ENCODE data around the gene ITGB2. TPM values are rescaled to one million over a fixed set of nuclear protein-coding genes. Genes with fewer than 3 reads are reported as not detected.
A peak's percentile ranks its signal among the peaks of the same experiment; 100 is the strongest.

Gene ITGB2
- total RNA-seq, 4 donors from 2014 or later = 33.2 to 110 (median 44.0) TPM

GRCh38 chr21:44871576-44872269 lies 49.0 kb downstream of the ITGB2 start:
- Histone ChIP-seq H3K36me3 (no peaks in the 10 kb centered on the region), H3K27me3 (no peaks in the 10 kb centered on the region), H3K27ac (replicated peaks in 1 of 4) (peak overlapping the region; percentile 96 to 98 (median 97)), H3K4me1 (peaks cover 67 to 85% (median 79%) of the 10 kb centered on the region in 4 donors), H3K4me3 (peak overlapping the region; percentile 84 to 99 (median 96)), H3K9me3 (no peaks in the 10 kb centered on the region)
- intact Hi-C loops (cut with DNase I) = loop anchor here (5.0 kb wide), 1 partner anchor 54 kb away; the partner anchor contains the start of gene SUMO3
- WGBS = 17% methylated on average over 13 of the region's 14 CpGs
- DNase-seq (ENCODE audit: extremely low spot score) = no peak
- peak in 1 of 2 donors; percentile 51 for TF ChIP-seq POLR2AphosphoS5 (IDR thresholded peaks at IDR 0.05)
- no peak for TF ChIP-seq POLR2A (IDR thresholded peaks at IDR 0.05; ENCODE audit: low read depth)

- Histone ChIP-seq H3K4me1 (peaks cover 72 to 88% (median 85%) of the 10 kb centered on the region in 4 donors), H3K4me3 (peak overlapping the region; percentile 84 to 99 (median 96)), H3K27ac (replicated peaks in 1 of 4) (peak overlapping the region; percentile 96 to 98 (median 97)), H3K27me3 (no peaks in the 10 kb centered on the region), H3K9me3 (no peaks in the 10 kb centered on the region), H3K36me3 (no peaks in the 10 kb centered on the region)
- no peak for DNase-seq (ENCODE audit: extremely low spot score)
- TF ChIP-seq EP300 (IDR thresholded peaks at IDR 0.05) (no peak), POLR2AphosphoS5 (IDR thresholded peaks at IDR 0.05) (peak in 1 of 2 donors; percentile 48)
- intact Hi-C loops (cut with DNase I) = loop anchor here (5.0 kb wide), 1 partner anchor 54 kb away; the partner anchor contains the start of gene SUMO3
- WGBS = 45% methylated on average over 10 of the region's 10 CpGs
Observed at GRCh38 chr21:44870748-44871495, 49.8 kb downstream of the ITGB2 start.

DNA sequence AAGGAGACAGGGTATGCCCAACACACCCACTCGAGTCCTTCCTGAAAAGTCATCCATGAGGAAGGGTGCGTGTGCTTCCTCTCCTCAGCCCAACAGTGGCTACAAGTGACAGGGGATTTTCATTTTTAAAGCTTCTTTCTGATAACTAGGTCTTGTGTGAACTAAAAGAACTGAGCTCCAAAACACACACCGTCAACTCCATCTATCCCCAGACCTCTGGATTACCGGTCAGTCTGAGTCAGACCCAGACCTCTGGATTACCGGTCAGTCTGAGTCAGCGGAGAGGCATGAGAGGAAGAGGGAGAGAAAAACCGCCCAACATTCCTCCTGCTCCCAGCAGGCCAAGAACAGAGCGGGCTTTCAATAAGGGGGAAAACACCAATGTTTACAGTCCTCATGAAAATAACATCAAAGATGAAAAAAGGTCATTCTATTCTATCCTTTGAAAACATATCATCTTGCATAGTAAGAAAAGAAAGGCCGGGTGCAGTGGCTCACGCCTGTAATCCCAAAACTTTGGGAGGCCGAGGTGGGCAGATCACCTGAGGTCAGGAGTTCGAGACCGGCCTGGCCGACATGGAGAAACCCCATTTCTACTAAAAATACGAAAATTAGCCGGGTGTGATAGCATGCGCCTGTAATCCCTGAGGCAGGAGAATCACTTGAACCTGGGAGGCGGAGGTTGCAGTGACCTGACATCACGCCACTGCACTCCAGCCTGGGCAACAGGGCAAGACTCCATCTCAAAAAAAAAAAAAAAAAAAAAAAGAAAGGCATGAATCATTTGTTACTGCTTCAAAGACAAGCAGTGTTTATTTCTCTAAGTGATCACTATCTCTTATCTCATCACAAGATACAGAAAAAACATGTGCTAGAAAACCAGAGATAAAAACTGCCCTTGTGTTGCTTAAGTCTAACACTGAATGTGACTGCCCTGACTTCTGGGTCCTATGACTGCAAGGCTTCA lies 50.6 kb downstream of the ITGB2 start:
- TF ChIP-seq POLR2AphosphoS5 (IDR thresholded peaks at IDR 0.05) = peak in 1 of 2 donors; percentile 81
- TF ChIP-seq, protein P1, sequence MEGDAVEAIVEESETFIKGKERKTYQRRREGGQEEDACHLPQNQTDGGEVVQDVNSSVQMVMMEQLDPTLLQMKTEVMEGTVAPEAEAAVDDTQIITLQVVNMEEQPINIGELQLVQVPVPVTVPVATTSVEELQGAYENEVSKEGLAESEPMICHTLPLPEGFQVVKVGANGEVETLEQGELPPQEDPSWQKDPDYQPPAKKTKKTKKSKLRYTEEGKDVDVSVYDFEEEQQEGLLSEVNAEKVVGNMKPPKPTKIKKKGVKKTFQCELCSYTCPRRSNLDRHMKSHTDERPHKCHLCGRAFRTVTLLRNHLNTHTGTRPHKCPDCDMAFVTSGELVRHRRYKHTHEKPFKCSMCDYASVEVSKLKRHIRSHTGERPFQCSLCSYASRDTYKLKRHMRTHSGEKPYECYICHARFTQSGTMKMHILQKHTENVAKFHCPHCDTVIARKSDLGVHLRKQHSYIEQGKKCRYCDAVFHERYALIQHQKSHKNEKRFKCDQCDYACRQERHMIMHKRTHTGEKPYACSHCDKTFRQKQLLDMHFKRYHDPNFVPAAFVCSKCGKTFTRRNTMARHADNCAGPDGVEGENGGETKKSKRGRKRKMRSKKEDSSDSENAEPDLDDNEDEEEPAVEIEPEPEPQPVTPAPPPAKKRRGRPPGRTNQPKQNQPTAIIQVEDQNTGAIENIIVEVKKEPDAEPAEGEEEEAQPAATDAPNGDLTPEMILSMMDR (IDR thresholded peaks at IDR 0.05) = no peak
- intact Hi-C loops (cut with DNase I) = loop anchor here (5.0 kb wide), 1 partner anchor 53 kb away; the partner anchor contains the start of gene SUMO3
- H3K36me3 ChIP-seq = peaks cover 0 to 7% (median 6%) of the 10 kb centered on the region in 4 donors
- peak overlapping the region; percentile 28 to 99 (median 90) for H3K4me3 ChIP-seq
- H3K4me1 ChIP-seq = peaks cover 73 to 88% (median 85%) of the 10 kb centered on the region in 4 donors
- no peak for DNase-seq (ENCODE audit: extremely low spot score)
- peak overlapping the region; percentile 96 to 98 (median 97) for H3K27ac ChIP-seq (replicated peaks in 1 of 4)
- H3K9me3 ChIP-seq = no peaks in the 10 kb centered on the region
- no peaks in the 10 kb centered on the region for H3K27me3 ChIP-seq
- WGBS = 30% methylated on average over 19 of the region's 19 CpGs

DNA sequence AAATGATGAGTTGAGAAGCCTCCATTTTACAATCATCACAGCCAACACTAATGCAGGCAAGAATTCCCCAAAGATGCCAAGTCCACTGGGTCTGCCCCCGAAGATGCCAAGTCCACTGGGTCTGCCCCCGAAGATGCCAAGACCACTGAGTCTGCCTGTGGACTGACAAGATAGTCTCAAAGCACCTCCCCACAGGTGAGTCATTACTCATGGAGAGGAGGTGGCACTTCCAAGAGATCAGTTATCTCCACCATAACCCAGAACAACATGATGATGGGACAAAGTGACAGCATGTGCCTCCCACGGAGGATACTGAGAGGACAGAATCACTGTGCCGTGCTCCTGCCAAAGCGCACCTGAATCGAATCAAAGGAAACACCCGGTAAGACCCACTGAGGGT lies 52.0 kb downstream of the ITGB2 start:
- WGBS = 83% methylated on average over 7 of the region's 7 CpGs
- H3K4me3 ChIP-seq = no peak overlapping the region
- no peak for TF ChIP-seq POLR2A (IDR thresholded peaks at IDR 0.05; ENCODE audit: low read depth)
- TF ChIP-seq POLR2AphosphoS5 (IDR thresholded peaks at IDR 0.05) = no peak
- TF ChIP-seq, protein P1 (IDR thresholded peaks at IDR 0.05) = no peak
- TF ChIP-seq EP300 (IDR thresholded peaks at IDR 0.05) = no peak
- peaks cover 4 to 20% (median 19%) of the 10 kb centered on the region in 4 donors for H3K36me3 ChIP-seq
- no peaks in the 10 kb centered on the region for H3K9me3 ChIP-seq
- H3K27me3 ChIP-seq = no peaks in the 10 kb centered on the region
- H3K27ac ChIP-seq (replicated peaks in 1 of 4) = peak overlapping the region; percentile 96 to 98 (median 97)
- intact Hi-C loops (cut with DNase I) = no loop called here
- DNase-seq (ENCODE audit: extremely low spot score) = no peak
- H3K4me1 ChIP-seq = peaks cover 64 to 88% (median 78%) of the 10 kb centered on the region in 4 donors

GRCh38 chr21:44867999-44868700 lies 52.5 kb downstream of the ITGB2 start:
- 54% methylated on average over 12 of the region's 12 CpGs for WGBS
- no peaks in the 10 kb centered on the region for H3K9me3 ChIP-seq
- intact Hi-C loops (cut with DNase I) = no loop called here
- peaks cover 64 to 93% (median 81%) of the 10 kb centered on the region in 4 donors for H3K4me1 ChIP-seq
- TF ChIP-seq POLR2AphosphoS5 (IDR thresholded peaks at IDR 0.05) = peak in 1 of 2 donors; percentile 16
- no peak for TF ChIP-seq POLR2A (IDR thresholded peaks at IDR 0.05; ENCODE audit: low read depth)
- H3K27me3 ChIP-seq = no peaks in the 10 kb centered on the region
- no peak overlapping the region for H3K4me3 ChIP-seq
- H3K27ac ChIP-seq (replicated peaks in 1 of 4) = peak overlapping the region; percentile 96 to 98 (median 97)
- DNase-seq (ENCODE audit: extremely low spot score) = no peak
- H3K36me3 ChIP-seq = peaks cover 7 to 26% (median 25%) of the 10 kb centered on the region in 4 donors
